GM11168 (cell line): ENCODE measurements around the gene TMEM131L.
"Not testable (repeated sequence)": the region's sequence is repeated elsewhere in the genome, so short reads cannot be mapped to it uniquely, and the experiment has no call there.

Experiments used
- in situ Hi-C: fragments of 300-500 bp; cut with MboI; formaldehyde crosslinking; loops from one replicate; pipeline ENCODE4 v1.12.0; 2022; ENCODE audit warnings: low sequenced_read_pairs; ENCODE audit not compliant: unreplicated experiment

Gene TMEM131L

DNA sequence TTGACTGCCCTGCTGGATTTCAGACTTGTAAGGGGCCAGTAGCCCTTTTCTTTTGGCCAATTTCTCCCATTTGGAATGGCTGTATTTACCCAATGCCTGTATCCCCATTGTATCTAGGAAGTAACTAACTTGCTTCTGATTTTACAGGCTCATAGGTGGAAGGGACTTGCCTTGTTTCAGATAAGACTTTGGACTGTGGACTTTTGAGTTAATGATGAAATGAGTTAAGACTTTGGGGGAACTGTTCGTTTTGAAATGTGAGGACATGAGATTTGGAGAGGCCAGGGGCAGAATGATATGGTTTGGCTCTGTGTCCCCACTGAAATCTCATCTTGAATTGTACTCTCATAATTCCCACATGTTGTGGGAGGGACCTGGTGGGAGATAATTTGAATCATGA is 200.3 kb downstream of the TMEM131L start:
- in situ Hi-C loops: not testable (repeated sequence)

GRCh38 chr4:153668647-153669046 is 202.5 kb downstream of the TMEM131L start:
- in situ Hi-C loops: no loop called here

- in situ Hi-C loops: no loop called here
These were observed 203.7 kb downstream of the TMEM131L start for GRCh38 chr4:153669838-153670237.

DNA sequence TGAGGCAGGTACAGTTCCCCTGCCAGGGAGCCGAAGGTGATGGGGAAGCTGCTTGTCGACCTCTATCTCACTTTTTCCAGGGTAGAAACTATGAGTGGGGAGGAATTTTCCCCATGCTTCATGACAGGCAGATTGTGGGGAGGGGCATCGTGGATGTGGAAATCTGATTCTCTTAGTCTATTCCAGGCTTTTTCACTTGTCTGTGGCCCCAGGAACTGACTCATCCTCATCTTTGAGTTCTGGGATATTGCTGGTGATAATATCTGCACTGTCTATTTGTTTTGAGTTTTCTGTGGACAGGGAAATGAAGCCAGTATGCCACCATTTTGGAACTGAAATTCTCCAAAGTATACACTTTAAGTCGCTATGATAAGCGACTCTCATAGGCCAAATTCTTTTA is 210.3 kb downstream of the TMEM131L start:
- in situ Hi-C loops: no loop called here

GRCh38 chr4:153676984-153677383 is 210.8 kb downstream of the TMEM131L start:
- in situ Hi-C loops: no loop called here

DNA sequence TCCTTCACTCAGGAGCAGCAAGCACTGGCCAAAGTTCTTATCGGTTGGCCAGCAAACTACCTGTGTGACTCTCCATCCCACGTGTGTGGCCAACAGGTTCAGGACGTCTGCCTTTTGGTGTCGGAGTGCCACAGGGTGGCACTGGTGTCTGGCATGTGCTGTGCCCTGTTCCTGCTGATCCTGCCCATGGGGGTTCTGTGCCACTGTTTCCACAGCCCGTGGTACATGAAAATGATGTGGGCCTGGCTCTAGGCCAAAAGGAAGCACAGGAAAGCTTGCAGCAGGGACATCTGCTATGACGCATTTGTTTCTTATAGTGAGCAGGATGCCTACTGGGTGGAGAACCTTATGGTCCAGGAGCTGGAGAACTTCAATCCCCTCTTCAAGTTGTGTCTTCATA is 213.3 kb downstream of the TMEM131L start:
- in situ Hi-C loops: no loop called here

GRCh38 chr4:153683763-153684181 is 217.6 kb downstream of the TMEM131L start:
- in situ Hi-C loops: no loop called here

- in situ Hi-C loops: no loop called here
These were observed 218.2 kb downstream of the TMEM131L start, which contains the start of gene TLR2 for GRCh38 chr4:153684182-153684970. Gene TLR2 (plus strand): TSS chr4:153684280. CDS start chr4:153702908, 18,628 bp downstream.

DNA sequence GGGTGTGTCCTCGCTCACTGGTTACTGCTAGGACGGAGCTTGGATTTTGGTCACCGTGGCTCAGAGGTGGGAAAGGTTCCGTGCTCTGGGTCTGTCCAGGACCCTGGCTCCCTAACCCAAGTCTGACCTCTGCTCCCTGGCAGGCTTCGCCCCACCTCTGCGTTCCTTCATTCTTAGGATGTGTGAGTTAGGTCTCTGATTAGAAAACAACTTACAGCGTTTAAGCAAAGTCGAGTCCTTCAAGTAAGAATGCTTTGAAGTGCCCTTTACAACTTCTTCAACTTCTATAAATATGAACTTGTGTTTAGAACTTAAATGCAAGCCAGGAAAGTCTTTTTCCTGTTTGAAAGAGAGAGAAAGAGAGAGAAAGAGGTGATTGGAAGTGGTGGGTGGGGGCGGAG is 218.8 kb downstream of the TMEM131L start:
- in situ Hi-C loops: no loop called here
